Thoracic aorta (tissue), 2 donors: ENCODE results near the gene ADAMTS14. TPM values are rescaled to one million over a fixed set of nuclear protein-coding genes. Genes with fewer than 3 reads are reported as not detected.
"Not testable (repeated sequence)": the region's sequence is repeated elsewhere in the genome, so short reads cannot be mapped to it uniquely, and the experiment has no call there.

Experiments used
- ATAC-seq: fragments of 150-250 bp; one replicate; pipeline ENCODE4 v1.8.0; 2017; ENCODE audit warnings: low read depth; ENCODE audit not compliant: insufficient number of reproducible peaks, low FRiP score
- DNase-seq: peaks from one replicate; pipeline ENCODE4 v3.0.0-alpha.2; 2020; ENCODE audit warnings: low spot score
- H3K27ac ChIP-seq, 2 donors: fragments of 200-600 bp; sonication (generic); 1 replicate in 1 of 2; 2 replicates in 1 of 2; pipeline ENCODE4 v1.5.1; 2016; ENCODE audit warnings: mild to moderate bottlenecking in 2 of 2, moderate library complexity in 2 of 2
- H3K27me3 ChIP-seq: fragments of 200-600 bp; sonication (generic); replicated peaks from 2 replicates; pipeline ENCODE4 v1.6.0; 2016; ENCODE audit warnings: mild to moderate bottlenecking; ENCODE audit not compliant: insufficient read depth
- H3K36me3 ChIP-seq: fragments of 200-600 bp; sonication (generic); one replicate; pipeline ENCODE4 v1.5.1; 2016
- H3K4me1 ChIP-seq, 2 donors: fragments of 200-600 bp; sonication (generic); 1 replicate in 1 of 2; 2 replicates in 1 of 2; pipeline versions ENCODE4 v1.5.1 to v1.6.0; 2016; ENCODE audit warnings: low read depth in 2 of 2, mild to moderate bottlenecking in 1 of 2; ENCODE audit not compliant: control insufficient read depth in 1 of 2
- H3K4me3 ChIP-seq: fragments of 200-600 bp; sonication (generic); 2 replicates; pipeline ENCODE4 v1.5.1; 2016; ENCODE audit warnings: mild to moderate bottlenecking
- H3K9me3 ChIP-seq: fragments of 200-600 bp; sonication (generic); 2 replicates; pipeline ENCODE4 v1.5.1; 2016
- CTCF ChIP-seq: fragments of 200-600 bp; sonication (generic); IDR thresholded peaks from one replicate; pipeline ENCODE4 v1.5.1; 2019; ENCODE audit warnings: antibody characterized with exemption
- total RNA-seq, 2 donors: library from RNA; depleted of rRNA; stranded (reverse); fragments of >200 nt; gene quantifications; one replicate each; pipeline versions ENCODE4 v1.1.0 to v1.2.3, GENCODE V29; 2016

ADAMTS14 gene
- total RNA-seq, 2 donors from 2014 or later = 1.3 TPM; not detected in 1

- H3K4me1 ChIP-seq = no peaks in the 10 kb centered on the region
- no peaks in the 10 kb centered on the region for H3K9me3 ChIP-seq
- DNase-seq (no peak), ATAC-seq (no peak)
- H3K36me3 ChIP-seq = no peaks in the 10 kb centered on the region
- no peak for TF ChIP-seq CTCF
- H3K27ac ChIP-seq = no peak overlapping the region
- no peak overlapping the region for H3K4me3 ChIP-seq
- no peaks in the 10 kb centered on the region for H3K27me3 ChIP-seq
Measured at GRCh38 chr10:70765794-70766594, 93.7 kb downstream of the ADAMTS14 start.

GRCh38 chr10:70768026-70768685, 95.8 kb downstream of the ADAMTS14 start:
- not testable (repeated sequence) for H3K4me1 ChIP-seq, H3K27ac ChIP-seq, H3K9me3 ChIP-seq, H3K36me3 ChIP-seq, ATAC-seq, DNase-seq, H3K27me3 ChIP-seq, H3K4me3 ChIP-seq

- H3K4me3 ChIP-seq = no peak overlapping the region
Measured at GRCh38 chr10:70769121-70769520, 96.8 kb downstream of the ADAMTS14 start.

GRCh38 chr10:70770001-70770400, 97.7 kb downstream of the ADAMTS14 start:
- H3K36me3 ChIP-seq = no peaks in the 10 kb centered on the region
- TF ChIP-seq CTCF = no peak
- no peaks in the 10 kb centered on the region for H3K4me1 ChIP-seq
- no peak overlapping the region for H3K27ac ChIP-seq
- no peak overlapping the region for H3K4me3 ChIP-seq
- no peak for ATAC-seq
- DNase-seq = no peak
- no peaks in the 10 kb centered on the region for H3K27me3 ChIP-seq
- no peaks in the 10 kb centered on the region for H3K9me3 ChIP-seq

More at GRCh38 chr10:70769121-70769520, 96.8 kb downstream of the ADAMTS14 start:
- Histone ChIP-seq H3K4me1 (no peaks in the 10 kb centered on the region), H3K27me3 (no peaks in the 10 kb centered on the region), H3K36me3 (no peaks in the 10 kb centered on the region), H3K9me3 (no peaks in the 10 kb centered on the region), H3K27ac (no peak overlapping the region)
- no peak for DNase-seq
- no peak for TF ChIP-seq CTCF
- no peak for ATAC-seq

GRCh38 chr10:70770516-70770915, 98.2 kb downstream of the ADAMTS14 start:
- not testable (repeated sequence) for DNase-seq, H3K4me1 ChIP-seq, H3K4me3 ChIP-seq, ATAC-seq, H3K9me3 ChIP-seq, H3K27ac ChIP-seq, H3K36me3 ChIP-seq, H3K27me3 ChIP-seq
